NCI-H1417 (cell line): ENCODE results near the gene AVPR1B.
"Not testable (repeated sequence)": the region's sequence is repeated elsewhere in the genome, so short reads cannot be mapped to it uniquely, and the experiment has no call there.

Source experiments
- DNase-seq, 3 experiments: peaks; one replicate each; lab custom pipeline; 2025; lab: John Stamatoyannopoulos, UW

Gene AVPR1B

GRCh38 chr1:206080026-206080820 lies 37.0 kb downstream of the AVPR1B start:
- DNase-seq = no peak

GRCh38 chr1:206079135-206079534 lies 38.1 kb downstream of the AVPR1B start:
- DNase-seq = no peak

GRCh38 chr1:206075786-206076755 lies 41.1 kb downstream of the AVPR1B start:
- DNase-seq = no peak

GRCh38 chr1:206074839-206075238 lies 42.3 kb downstream of the AVPR1B start:
- peak in 1 of 3 experiments; percentile 13 for DNase-seq

GRCh38 chr1:206070627-206071304 lies 46.4 kb downstream of the AVPR1B start:
- no peak for DNase-seq

GRCh38 chr1:206068314-206068713 lies 48.9 kb downstream of the AVPR1B start:
- no peak for DNase-seq

GRCh38 chr1:206067486-206068227 lies 49.5 kb downstream of the AVPR1B start:
- DNase-seq = no peak

GRCh38 chr1:206066479-206067171 lies 50.6 kb downstream of the AVPR1B start:
- DNase-seq = no peak

GRCh38 chr1:206065547-206066145 lies 51.5 kb downstream of the AVPR1B start:
- no peak for DNase-seq

- not testable (repeated sequence) for DNase-seq
Measured at GRCh38 chr1:206064501-206064900, 52.7 kb downstream of the AVPR1B start.

GRCh38 chr1:206064001-206064400 lies 53.2 kb downstream of the AVPR1B start:
- not testable (repeated sequence) for DNase-seq

- no peak for DNase-seq
Measured at GRCh38 chr1:206062464-206062863, 54.7 kb downstream of the AVPR1B start.

- DNase-seq = no peak
Measured at GRCh38 chr1:206060844-206061243, 56.3 kb downstream of the AVPR1B start.
